ENCODE data around the gene STK32B.

The STK32B gene

GRCh38 chr4:5526080-5526846 lies 475.0 kb downstream of the STK32B start:
- TF ChIP-seq ZBTB7A (IDR thresholded peaks at IDR 0.05; ENCODE audit: low read depth) (no peak), TEAD4 (IDR thresholded peaks at IDR 0.05) (no peak), EGR1 (IDR thresholded peaks at IDR 0.05) (no peak), USF1 (IDR thresholded peaks at IDR 0.05) (no peak), FOXM1 (IDR thresholded peaks at IDR 0.05; ENCODE audit: borderline replicate concordance, low read depth) (no peak), CREB1 (IDR thresholded peaks at IDR 0.05; ENCODE audit: low read depth) (no peak), TAF1 (IDR thresholded peaks at IDR 0.05; ENCODE audit: low read depth) (no peak), EP300 (IDR thresholded peaks at IDR 0.05; ENCODE audit: borderline replicate concordance) (no peak), NFIC (IDR thresholded peaks at IDR 0.05) (no peak), CEBPB (IDR thresholded peaks at IDR 0.05) (no peak), REST (IDR thresholded peaks at IDR 0.05; ENCODE audit: low read depth) (no peak)

GRCh38 chr4:5527211-5527610 lies 475.9 kb downstream of the STK32B start:
- TF ChIP-seq TAF1 (IDR thresholded peaks at IDR 0.05; ENCODE audit: low read depth) (no peak), TCF12 (IDR thresholded peaks at IDR 0.05; ENCODE audit: low read depth) (no peak), REST (IDR thresholded peaks at IDR 0.05; ENCODE audit: low read depth) (no peak)

DNA sequence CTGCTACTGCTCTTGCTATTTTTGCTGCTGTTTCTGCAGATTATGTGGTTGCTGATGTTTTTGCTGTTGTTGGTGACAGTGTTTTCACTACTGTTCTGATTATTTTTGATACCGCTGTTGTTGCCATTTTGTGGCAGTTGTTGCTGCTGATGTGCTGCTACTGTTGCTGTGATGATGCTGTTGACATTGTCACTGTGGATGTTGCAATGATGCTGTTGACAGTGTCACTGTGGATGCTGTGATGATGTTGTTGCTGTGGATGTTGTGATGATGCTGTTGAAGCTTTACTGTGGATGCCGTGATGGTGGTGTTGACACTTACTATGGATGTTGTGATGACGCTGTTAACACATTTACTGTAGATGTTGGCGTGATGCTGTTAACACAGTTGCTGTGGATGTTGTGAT lies 476.8 kb downstream of the STK32B start:
- TF ChIP-seq NFIC (IDR thresholded peaks at IDR 0.05), result no peak
- no peak for TF ChIP-seq MAX (IDR thresholded peaks at IDR 0.05)
- TF ChIP-seq USF1 (IDR thresholded peaks at IDR 0.05), result no peak
- TF ChIP-seq CREB1 (IDR thresholded peaks at IDR 0.05; ENCODE audit: low read depth), result no peak
- TF ChIP-seq FOXM1 (IDR thresholded peaks at IDR 0.05; ENCODE audit: borderline replicate concordance, low read depth), result no peak

DNA sequence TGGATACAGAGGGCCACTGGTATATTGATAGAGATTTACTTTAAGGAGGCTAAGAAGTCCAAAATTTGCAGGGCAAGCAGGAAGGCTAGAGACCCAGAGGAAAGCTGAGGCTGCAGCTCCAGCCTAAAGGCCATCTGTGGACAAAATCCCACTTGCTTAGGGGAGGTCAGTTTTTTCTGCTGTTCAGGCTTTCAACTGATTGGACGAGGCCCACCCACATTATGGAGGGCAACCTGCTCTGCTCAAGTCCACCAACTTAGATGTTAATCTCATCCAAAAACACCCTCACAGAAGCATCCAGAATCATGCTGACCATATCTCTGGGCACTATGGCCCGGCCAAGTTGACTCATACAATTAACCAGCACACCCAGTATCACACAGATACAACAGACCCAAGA lies 480.8 kb downstream of the STK32B start:
- TF ChIP-seq TEAD4 (IDR thresholded peaks at IDR 0.05), result no peak
- no peak for TF ChIP-seq MAX (IDR thresholded peaks at IDR 0.05)
- no peak for TF ChIP-seq NFIC (IDR thresholded peaks at IDR 0.05)
- TF ChIP-seq EGR1 (IDR thresholded peaks at IDR 0.05), result no peak
- TF ChIP-seq TCF12 (IDR thresholded peaks at IDR 0.05; ENCODE audit: low read depth), result no peak
- no peak for TF ChIP-seq REST (IDR thresholded peaks at IDR 0.05; ENCODE audit: low read depth)
- TF ChIP-seq TAF1 (IDR thresholded peaks at IDR 0.05; ENCODE audit: low read depth), result no peak
- no peak for TF ChIP-seq CEBPB (IDR thresholded peaks at IDR 0.05)
- no peak for TF ChIP-seq FOXM1 (IDR thresholded peaks at IDR 0.05; ENCODE audit: borderline replicate concordance, low read depth)
- no peak for TF ChIP-seq USF1 (IDR thresholded peaks at IDR 0.05)
- TF ChIP-seq ZBTB7A (IDR thresholded peaks at IDR 0.05; ENCODE audit: low read depth), result no peak
- no peak for TF ChIP-seq YY1 (IDR thresholded peaks at IDR 0.05; ENCODE audit: low read depth)
- no peak for TF ChIP-seq RAD21 (IDR thresholded peaks at IDR 0.05; ENCODE audit: low read depth)
- no peak for TF ChIP-seq EP300 (IDR thresholded peaks at IDR 0.05; ENCODE audit: borderline replicate concordance)
- no peak for TF ChIP-seq CREB1 (IDR thresholded peaks at IDR 0.05; ENCODE audit: low read depth)

Measured in Ishikawa (cell line).